ENCODE measurements around the gene LY6G6C. TPM values are rescaled to one million over a fixed set of nuclear protein-coding genes. Genes with fewer than 3 reads are reported as not detected.
A peak's percentile ranks its signal among the peaks of the same experiment; 100 is the strongest.

Gene LY6G6C
- total RNA-seq, 1 experiment from 2014 or later: not detected

GRCh38 chr6:31707701-31708100 lies 13.8 kb downstream of the LY6G6C start:
- Mint-ChIP-seq H3K4me3 (no peak overlapping the region), H3K27ac (peak overlapping the region in 1 of 3 experiments; percentile 54; a peak in 1 of 7 replicates), H3K27me3 (ENCODE audit: low read depth) (peaks cover 9% of the 10 kb centered on the region), H3K9me3 (no peaks in the 10 kb centered on the region; a peak in 1 of 5 replicates), H3K4me1 (peaks cover 14 to 19% of the 10 kb centered on the region in 2 experiments), H3K36me3 (ENCODE audit: insufficient read depth in 1 of 3, low read depth in 3 of 3) (no peaks in the 10 kb centered on the region)
- Histone ChIP-seq H4K5ac (ENCODE audit: insufficient read length, low read depth, low read length) (no peak overlapping the region), H4K20me1 (ENCODE audit: control insufficient read depth, insufficient read depth, insufficient read length) (no peaks in the 10 kb centered on the region), H3K23me2 (ENCODE audit: insufficient read length, low read depth, low read length, poor library complexity, severe bottlenecking) (peaks cover 1% of the 10 kb centered on the region), H3K79me1 (ENCODE audit: insufficient read depth, low read depth, low read length, poor library complexity, severe bottlenecking) (no peaks in the 10 kb centered on the region), H3K27ac (ENCODE audit: insufficient read length, low read depth, low read length) (no peak overlapping the region), H3K56ac (ENCODE audit: insufficient read length, low read depth, low read length) (no peak overlapping the region), H2BK120ac (ENCODE audit: low read depth, low read length, poor library complexity, severe bottlenecking) (no peak overlapping the region), H2AK5ac (ENCODE audit: insufficient read length, low read length) (no peak overlapping the region), H3K14ac (ENCODE audit: insufficient read depth, low read length) (no peak overlapping the region), H3K79me2 (ENCODE audit: insufficient read depth, low read length) (no peaks in the 10 kb centered on the region), H3K4me2 (ENCODE audit: insufficient read depth, insufficient read length, low read length) (no peak overlapping the region), H3K4me1 (ENCODE audit: insufficient read depth, low read length) (no peaks in the 10 kb centered on the region; the same call in 1 of the 2 replicates), H3K9ac (ENCODE audit: extremely low read depth, insufficient read length, low read length) (no peak overlapping the region), H2BK5ac (ENCODE audit: insufficient read length, low read length) (no peak overlapping the region), H2BK20ac (ENCODE audit: low read depth, low read length, poor library complexity, severe bottlenecking) (no peak overlapping the region), H2BK12ac (ENCODE audit: insufficient read length, low read depth, low read length) (no peak overlapping the region), H3K9me3 (ENCODE audit: control insufficient read depth, low read depth, low read length) (no peaks in the 10 kb centered on the region), H4K91ac (ENCODE audit: insufficient read length, low read depth, low read length) (no peak overlapping the region), H3T11ph (ENCODE audit: low read length) (no peak overlapping the region), H2AFZ (ENCODE audit: low read length) (no peak overlapping the region), H4K8ac (replicated peaks; ENCODE audit: insufficient read length, low read depth, low read length) (no peak overlapping the region), H3K23ac (ENCODE audit: insufficient read length, low read depth, low read length) (no peak overlapping the region), H2BK15ac (ENCODE audit: low read depth, low read length) (no peak overlapping the region), H3K4ac (ENCODE audit: low read depth, low read length) (no peak overlapping the region), H3K27me3 (ENCODE audit: insufficient read depth, low read length) (no peaks in the 10 kb centered on the region), H3K18ac (ENCODE audit: insufficient read length, low read depth, low read length) (no peak overlapping the region)
- DNase-seq: no peak
- no peak for TF ChIP-seq CTCF (conservative IDR thresholded peaks at IDR 0.05)
- no CpG with 5 or more reads among the region's 10 CpGs for WGBS (ENCODE audit: extremely low coverage, insufficient read length, low lambda C conversion rate)

Data from H9 (cell line).